OCI-LY1 (cell line): ENCODE results near the gene CHST11.

ENCODE experiments used
- H2AFZ ChIP-seq: fragments of 200-600 bp; sonication (generic), shearing (Covaris generic); 2 replicates; pipeline ENCODE4 v1.6.0; 2014; ENCODE audit warnings: antibody characterized with exemption, mild to moderate bottlenecking, low read length
- H3F3A ChIP-seq: fragments of 200-600 bp; sonication (generic), shearing (Covaris generic); 2 replicates; pipeline ENCODE4 v1.6.0; 2014; ENCODE audit warnings: mild to moderate bottlenecking, antibody characterized with exemption, low read length, moderate library complexity; ENCODE audit not compliant: insufficient read depth
- H3K27ac ChIP-seq: fragments of 200-600 bp; sonication (generic); 2 replicates; pipeline ENCODE4 v1.5.1; 2014; ENCODE audit warnings: low read length, mixed run types, mild to moderate bottlenecking, low read depth; ENCODE audit not compliant: poor library complexity, severe bottlenecking
- H3K27me3 ChIP-seq: fragments of 200-600 bp; sonication (generic); 2 replicates; pipeline ENCODE4 v1.6.0; 2014; ENCODE audit warnings: antibody characterized with exemption, mild to moderate bottlenecking, low read length, moderate library complexity; ENCODE audit not compliant: insufficient read depth
- H3K36me3 ChIP-seq: fragments of 200-600 bp; sonication (generic); 2 replicates; pipeline ENCODE4 v1.6.1; 2014; ENCODE audit warnings: mild to moderate bottlenecking, antibody characterized with exemption, low read length, moderate library complexity, mixed read lengths; ENCODE audit not compliant: insufficient read depth
- H3K4me1 ChIP-seq: fragments of 200-600 bp; sonication (generic); 2 replicates; pipeline ENCODE4 v1.5.1; 2014; ENCODE audit warnings: mild to moderate bottlenecking, low read length, moderate library complexity; ENCODE audit not compliant: insufficient read depth, severe bottlenecking
- H3K4me2 ChIP-seq: fragments of 200-600 bp; sonication (generic), shearing (Covaris generic); 2 replicates; pipeline ENCODE4 v1.6.1; 2014; ENCODE audit warnings: low read length
- H3K4me3 ChIP-seq: fragments of 200-600 bp; sonication (generic); 2 replicates; pipeline ENCODE4 v1.5.1; 2014; ENCODE audit warnings: low read length, low read depth, mild to moderate bottlenecking, mixed read lengths; ENCODE audit not compliant: poor library complexity, severe bottlenecking
- H3K79me2 ChIP-seq: fragments of 200-600 bp; shearing (Covaris generic); 2 replicates; pipeline ENCODE4 v1.6.1; 2016; ENCODE audit warnings: mixed run types, low read length, mixed read lengths; ENCODE audit not compliant: insufficient read depth
- H3K9ac ChIP-seq: fragments of 200-600 bp; sonication (generic), shearing (Covaris generic); 2 replicates; pipeline ENCODE4 v1.6.1; 2014; ENCODE audit warnings: mild to moderate bottlenecking, low read length, mixed read lengths
- H3K9me2 ChIP-seq: fragments of 200-600 bp; sonication (generic), shearing (Covaris generic); 2 replicates; pipeline ENCODE4 v1.6.1; 2014; ENCODE audit warnings: low read depth, mild to moderate bottlenecking, low read length, mixed read lengths
- H3K9me3 ChIP-seq: fragments of 200-600 bp; shearing (Covaris generic); 2 replicates; pipeline ENCODE4 v1.6.1; 2014; ENCODE audit warnings: low read length, mixed read lengths
- H4K20me1 ChIP-seq: fragments of 200-600 bp; sonication (generic), shearing (Covaris generic); 2 replicates; pipeline ENCODE4 v1.6.0; 2016; ENCODE audit warnings: mild to moderate bottlenecking, low read length; ENCODE audit not compliant: insufficient read depth
- CTCF ChIP-seq: fragments of 200-600 bp; sonication (generic), shearing (Covaris generic); IDR thresholded peaks from 2 replicates; pipeline ENCODE4 v1.5.1; 2017; ENCODE audit warnings: mild to moderate bottlenecking, antibody characterized with exemption, low read length, moderate library complexity, mixed read lengths
- EZH2 ChIP-seq: fragments of 200-600 bp; sonication (generic), shearing (Covaris generic); IDR thresholded peaks from 2 replicates; pipeline ENCODE4 v1.8.0; 2017; ENCODE audit warnings: borderline replicate concordance, mixed run types, mild to moderate bottlenecking, antibody characterized with exemption, low read length, moderate library complexity, mixed read lengths

Gene CHST11

GRCh38 chr12:104725610-104726009 is 268.9 kb downstream of the CHST11 start:
- Histone ChIP-seq H3K9ac (no peak overlapping the region), H3K9me2 (no peaks in the 10 kb centered on the region), H3K9me3 (no peaks in the 10 kb centered on the region), H3K27me3 (no peaks in the 10 kb centered on the region), H4K20me1 (no peaks in the 10 kb centered on the region), H3K79me2 (no peaks in the 10 kb centered on the region), H3K4me3 (no peak overlapping the region), H3K36me3 (no peaks in the 10 kb centered on the region), H3K27ac (no peak overlapping the region), H3F3A (no peaks in the 10 kb centered on the region), H3K4me2 (no peak overlapping the region), H2AFZ (no peak overlapping the region), H3K4me1 (peaks cover 47% of the 10 kb centered on the region)
- TF ChIP-seq CTCF: no peak
- no peak for TF ChIP-seq EZH2

GRCh38 chr12:104727726-104728465 is 271.1 kb downstream of the CHST11 start:
- Histone ChIP-seq H3K4me1 (peaks cover 24% of the 10 kb centered on the region), H3K4me2 (no peak overlapping the region), H3F3A (no peaks in the 10 kb centered on the region), H3K9ac (no peak overlapping the region), H3K27ac (no peak overlapping the region), H3K9me3 (no peaks in the 10 kb centered on the region), H3K79me2 (no peaks in the 10 kb centered on the region), H4K20me1 (no peaks in the 10 kb centered on the region), H3K27me3 (no peaks in the 10 kb centered on the region), H2AFZ (no peak overlapping the region), H3K9me2 (no peaks in the 10 kb centered on the region), H3K36me3 (no peaks in the 10 kb centered on the region), H3K4me3 (no peak overlapping the region)
- TF ChIP-seq CTCF (no peak), EZH2 (no peak)

GRCh38 chr12:104729091-104729490 is 272.3 kb downstream of the CHST11 start:
- TF ChIP-seq EZH2: no peak
- TF ChIP-seq CTCF: no peak
- Histone ChIP-seq H3K9me2 (no peaks in the 10 kb centered on the region), H3K4me3 (no peak overlapping the region), H4K20me1 (no peaks in the 10 kb centered on the region), H3K9me3 (no peaks in the 10 kb centered on the region), H2AFZ (no peak overlapping the region), H3K4me1 (peaks cover 12% of the 10 kb centered on the region), H3F3A (no peaks in the 10 kb centered on the region), H3K4me2 (no peak overlapping the region), H3K27ac (no peak overlapping the region), H3K36me3 (no peaks in the 10 kb centered on the region), H3K27me3 (no peaks in the 10 kb centered on the region), H3K79me2 (no peaks in the 10 kb centered on the region), H3K9ac (no peak overlapping the region)
